Naive B cell (primary cell): ENCODE measurements around the gene LPP. TPM values are rescaled to one million over a fixed set of nuclear protein-coding genes. Genes with fewer than 3 reads are reported as not detected.

Experiments used
- ATAC-seq, 2 donors: fragments of 150-1000 bp; cut with Tn5 transposase; 2 replicates each; pipeline ENCODE4 v1.10.0; 2021; ENCODE audit warnings: low read depth in 2 of 2, mild to moderate bottlenecking in 2 of 2, moderate library complexity in 2 of 2
- DNase-seq: peaks from one replicate; pipeline ENCODE4 v3.0.0; 2022
- H3K27ac Mint-ChIP-seq, 6 donors: one replicate each; pipeline ENCODE4 v1.8.0; 2020 to 2022; ENCODE audit warnings: mild to moderate bottlenecking in 6 of 6, mixed read lengths in 6 of 6, moderate library complexity in 5 of 6, inconsistent platforms in 2 of 6
- H3K27me3 Mint-ChIP-seq, 3 donors: one replicate each; pipeline ENCODE4 v1.8.0; 2021 to 2022; ENCODE audit warnings: mixed read lengths in 3 of 3, mild to moderate bottlenecking in 1 of 3
- H3K36me3 Mint-ChIP-seq, 2 donors: one replicate each; pipeline ENCODE4 v1.8.0; 2020 to 2022; ENCODE audit warnings: mixed read lengths in 2 of 2, inconsistent platforms in 1 of 2, mild to moderate bottlenecking in 1 of 2
- H3K4me1 Mint-ChIP-seq, 3 donors: one replicate each; pipeline ENCODE4 v1.8.0; 2020 to 2022; ENCODE audit warnings: mixed read lengths in 3 of 3, inconsistent platforms in 1 of 3, mild to moderate bottlenecking in 1 of 3, moderate library complexity in 1 of 3
- H3K4me3 Mint-ChIP-seq, 8 donors: one replicate each; pipeline ENCODE4 v1.8.0; 2020 to 2022; ENCODE audit warnings: mild to moderate bottlenecking in 8 of 8, mixed read lengths in 8 of 8, moderate library complexity in 8 of 8, inconsistent platforms in 2 of 8
- H3K9me3 Mint-ChIP-seq, 7 donors: one replicate each; pipeline ENCODE4 v1.8.0; 2020 to 2022; ENCODE audit warnings: mixed read lengths in 7 of 7, mild to moderate bottlenecking in 5 of 7, inconsistent platforms in 2 of 7, moderate library complexity in 1 of 7
- polyA plus RNA-seq, 6 donors: library from polyadenylated mRNA; unstranded; fragments of 300-500 nt; fragmentation: Illumina TruSeq; gene quantifications; one replicate each; pipeline ENCODE4 v1.2.3, GENCODE V29; 2021; ENCODE audit warnings: low read depth in 6 of 6

The LPP gene
- polyA plus RNA-seq, 6 donors from 2014 or later = 9.6 to 58.6 (median 25.4) TPM

GRCh38 chr3:188926111-188926510 lies 772.2 kb downstream of the LPP start:
- no peak for DNase-seq
- no peaks in the 10 kb centered on the region for H3K4me1 Mint-ChIP-seq
- H3K27me3 Mint-ChIP-seq = peaks cover 0 to 9% (median 0%) of the 10 kb centered on the region in 3 donors
- ATAC-seq = no peak
- no peak overlapping the region for H3K4me3 Mint-ChIP-seq
- peak overlapping the region in 1 of 6 donors; percentile 26 for H3K27ac Mint-ChIP-seq
- H3K36me3 Mint-ChIP-seq = no peaks in the 10 kb centered on the region
- peaks cover 0 to 2% (median 0%) of the 10 kb centered on the region in 7 donors for H3K9me3 Mint-ChIP-seq

- Mint-ChIP-seq H3K27ac (no peak overlapping the region), H3K4me3 (no peak overlapping the region), H3K27me3 (peaks cover 0 to 9% (median 0%) of the 10 kb centered on the region in 3 donors), H3K36me3 (no peaks in the 10 kb centered on the region), H3K4me1 (no peaks in the 10 kb centered on the region), H3K9me3 (peaks cover 0 to 2% (median 0%) of the 10 kb centered on the region in 7 donors)
- no peak for DNase-seq
- no peak for ATAC-seq
Measured at GRCh38 chr3:188926741-188927511, 773.0 kb downstream of the LPP start.

- no peak for ATAC-seq
- Mint-ChIP-seq H3K27ac (no peak overlapping the region), H3K9me3 (no peaks in the 10 kb centered on the region), H3K4me3 (no peak overlapping the region), H3K27me3 (peaks cover 0 to 9% (median 0%) of the 10 kb centered on the region in 3 donors), H3K4me1 (no peaks in the 10 kb centered on the region), H3K36me3 (no peaks in the 10 kb centered on the region)
- no peak for DNase-seq
Measured at GRCh38 chr3:188927971-188928370, 774.0 kb downstream of the LPP start.

GRCh38 chr3:188929137-188929536 lies 775.2 kb downstream of the LPP start:
- H3K9me3 Mint-ChIP-seq = no peaks in the 10 kb centered on the region
- ATAC-seq = no peak
- no peaks in the 10 kb centered on the region for H3K36me3 Mint-ChIP-seq
- no peaks in the 10 kb centered on the region for H3K4me1 Mint-ChIP-seq
- peak overlapping the region in 1 of 8 donors; percentile 9 for H3K4me3 Mint-ChIP-seq
- H3K27ac Mint-ChIP-seq = peak overlapping the region in 2 of 6 donors; percentile 56 to 60
- DNase-seq = no peak
- H3K27me3 Mint-ChIP-seq = peaks cover 0 to 4% (median 0%) of the 10 kb centered on the region in 3 donors

GRCh38 chr3:188931036-188931435 lies 777.1 kb downstream of the LPP start:
- Mint-ChIP-seq H3K27ac (peak overlapping the region in 1 of 6 donors; percentile 67), H3K9me3 (no peaks in the 10 kb centered on the region), H3K36me3 (no peaks in the 10 kb centered on the region), H3K27me3 (no peaks in the 10 kb centered on the region), H3K4me1 (no peaks in the 10 kb centered on the region), H3K4me3 (no peak overlapping the region)
- no peak for DNase-seq
- ATAC-seq = no peak

- peak overlapping the region in 2 of 6 donors; percentile 28 to 59 for H3K27ac Mint-ChIP-seq
- H3K9me3 Mint-ChIP-seq = no peaks in the 10 kb centered on the region
Measured at GRCh38 chr3:188931531-188931930, 777.6 kb downstream of the LPP start.

GRCh38 chr3:188934989-188935388 lies 781.0 kb downstream of the LPP start:
- Mint-ChIP-seq H3K36me3 (no peaks in the 10 kb centered on the region), H3K27me3 (no peaks in the 10 kb centered on the region), H3K27ac (no peak overlapping the region), H3K4me1 (no peaks in the 10 kb centered on the region), H3K9me3 (no peaks in the 10 kb centered on the region), H3K4me3 (no peak overlapping the region)
- DNase-seq (no peak), ATAC-seq (no peak)

More at GRCh38 chr3:188931531-188931930, 777.6 kb downstream of the LPP start:
- Mint-ChIP-seq H3K4me3 (no peak overlapping the region), H3K36me3 (no peaks in the 10 kb centered on the region), H3K4me1 (no peaks in the 10 kb centered on the region), H3K27me3 (no peaks in the 10 kb centered on the region)
- ATAC-seq = no peak
- DNase-seq = no peak

- H3K9me3 Mint-ChIP-seq = no peaks in the 10 kb centered on the region
- H3K4me3 Mint-ChIP-seq = no peak overlapping the region
- no peaks in the 10 kb centered on the region for H3K27me3 Mint-ChIP-seq
- ATAC-seq (no peak), DNase-seq (no peak)
- no peaks in the 10 kb centered on the region for H3K36me3 Mint-ChIP-seq
- no peak overlapping the region for H3K27ac Mint-ChIP-seq
- peaks cover 6 to 11% (median 7%) of the 10 kb centered on the region in 3 donors for H3K4me1 Mint-ChIP-seq
Measured at GRCh38 chr3:188936597-188937107, 782.7 kb downstream of the LPP start.

- H3K4me1 Mint-ChIP-seq = peaks cover 6 to 12% (median 7%) of the 10 kb centered on the region in 3 donors
- no peak overlapping the region for H3K4me3 Mint-ChIP-seq
Measured at GRCh38 chr3:188937389-188937788, 783.4 kb downstream of the LPP start.

GRCh38 chr3:188938999-188939398 lies 785.0 kb downstream of the LPP start:
- no peaks in the 10 kb centered on the region for H3K9me3 Mint-ChIP-seq
- H3K4me3 Mint-ChIP-seq = no peak overlapping the region
- H3K36me3 Mint-ChIP-seq = no peaks in the 10 kb centered on the region
- peak overlapping the region in 1 of 6 donors; percentile 45 for H3K27ac Mint-ChIP-seq
- no peak for DNase-seq
- ATAC-seq = no peak
- H3K27me3 Mint-ChIP-seq = no peaks in the 10 kb centered on the region
- H3K4me1 Mint-ChIP-seq = peaks cover 7 to 12% (median 10%) of the 10 kb centered on the region in 3 donors

More at GRCh38 chr3:188937389-188937788, 783.4 kb downstream of the LPP start:
- Mint-ChIP-seq H3K9me3 (no peaks in the 10 kb centered on the region), H3K27me3 (no peaks in the 10 kb centered on the region), H3K36me3 (no peaks in the 10 kb centered on the region), H3K27ac (no peak overlapping the region)
- ATAC-seq = no peak
- no peak for DNase-seq

GRCh38 chr3:188939814-188940572 lies 786.0 kb downstream of the LPP start:
- H3K4me1 Mint-ChIP-seq = peaks cover 7 to 12% (median 10%) of the 10 kb centered on the region in 3 donors
- no peaks in the 10 kb centered on the region for H3K36me3 Mint-ChIP-seq
- H3K9me3 Mint-ChIP-seq = no peaks in the 10 kb centered on the region
- ATAC-seq (no peak), DNase-seq (no peak)
- H3K4me3 Mint-ChIP-seq = no peak overlapping the region
- peaks cover under 1 to 2% (median 1%) of the 10 kb centered on the region in 3 donors for H3K27me3 Mint-ChIP-seq
- peak overlapping the region in 1 of 6 donors; percentile 33 for H3K27ac Mint-ChIP-seq
